Activated naive CD4-positive, alpha-beta T cell treated with anti-CD3 and anti-CD28 coated beads, Interleukin-2, amount 50 U/mL, for 24 hours (primary cell): Measurements from ENCODE around the gene LYPLA2.
"Not testable (repeated sequence)": the region's sequence is repeated elsewhere in the genome, so short reads cannot be mapped to it uniquely, and the experiment has no call there.

Source experiments
- H3K27ac Mint-ChIP-seq: one replicate; pipeline ENCODE4 v1.8.0; 2021; ENCODE audit warnings: mild to moderate bottlenecking, mixed read lengths
- H3K27me3 Mint-ChIP-seq: one replicate; pipeline ENCODE4 v1.8.0; 2021; ENCODE audit warnings: mixed read lengths
- H3K36me3 Mint-ChIP-seq: one replicate; pipeline ENCODE4 v1.8.0; 2021; ENCODE audit warnings: mixed read lengths
- H3K4me1 Mint-ChIP-seq: one replicate; pipeline ENCODE4 v1.8.0; 2021; ENCODE audit warnings: mixed read lengths
- H3K4me3 Mint-ChIP-seq: one replicate; pipeline ENCODE4 v1.8.0; 2021; ENCODE audit warnings: mild to moderate bottlenecking, mixed read lengths
- H3K9me3 Mint-ChIP-seq: one replicate; pipeline ENCODE4 v1.8.0; 2021; ENCODE audit warnings: mixed read lengths

Gene LYPLA2

GRCh38 chr1:23793861-23794731 lies 3.2 kb downstream of the LYPLA2 start:
- peaks cover 1% of the 10 kb centered on the region for H3K36me3 Mint-ChIP-seq
- H3K4me1 Mint-ChIP-seq = peaks cover 22% of the 10 kb centered on the region
- no peak overlapping the region for H3K27ac Mint-ChIP-seq
- H3K27me3 Mint-ChIP-seq = no peaks in the 10 kb centered on the region
- no peak overlapping the region for H3K4me3 Mint-ChIP-seq
- H3K9me3 Mint-ChIP-seq = no peaks in the 10 kb centered on the region

- not testable (repeated sequence) for H3K4me3 Mint-ChIP-seq, H3K27me3 Mint-ChIP-seq, H3K9me3 Mint-ChIP-seq, H3K36me3 Mint-ChIP-seq
- Mint-ChIP-seq H3K27ac (peak overlapping the region; percentile 17), H3K4me1 (peaks cover 20% of the 10 kb centered on the region)
Observed at GRCh38 chr1:23794732-23795182, 3.8 kb downstream of the LYPLA2 start.

GRCh38 chr1:23795676-23796465 lies 4.9 kb downstream of the LYPLA2 start:
- Mint-ChIP-seq H3K4me3 (no peak overlapping the region), H3K36me3 (peaks cover 1% of the 10 kb centered on the region), H3K9me3 (no peaks in the 10 kb centered on the region), H3K27me3 (no peaks in the 10 kb centered on the region), H3K4me1 (peaks cover 15% of the 10 kb centered on the region), H3K27ac (no peak overlapping the region)

- no peak overlapping the region for H3K27ac Mint-ChIP-seq
- no peak overlapping the region for H3K4me3 Mint-ChIP-seq
- peaks cover 14% of the 10 kb centered on the region for H3K4me1 Mint-ChIP-seq
- no peaks in the 10 kb centered on the region for H3K27me3 Mint-ChIP-seq
- H3K36me3 Mint-ChIP-seq = peaks cover 1% of the 10 kb centered on the region
- H3K9me3 Mint-ChIP-seq = no peaks in the 10 kb centered on the region
Observed at GRCh38 chr1:23796466-23797271, 5.7 kb downstream of the LYPLA2 start.

- H3K4me1 Mint-ChIP-seq = peaks cover 11% of the 10 kb centered on the region
- no peak overlapping the region for H3K4me3 Mint-ChIP-seq
- H3K27ac Mint-ChIP-seq = no peak overlapping the region
- H3K36me3 Mint-ChIP-seq = peaks cover 1% of the 10 kb centered on the region
- H3K9me3 Mint-ChIP-seq = no peaks in the 10 kb centered on the region
- no peaks in the 10 kb centered on the region for H3K27me3 Mint-ChIP-seq
Observed at GRCh38 chr1:23797478-23798448, 6.8 kb downstream of the LYPLA2 start.

- H3K27ac Mint-ChIP-seq = no peak overlapping the region
- H3K4me1 Mint-ChIP-seq = peaks cover 11% of the 10 kb centered on the region
- H3K9me3 Mint-ChIP-seq = no peaks in the 10 kb centered on the region
- H3K27me3 Mint-ChIP-seq = no peaks in the 10 kb centered on the region
- H3K4me3 Mint-ChIP-seq = no peak overlapping the region
- peaks cover 1% of the 10 kb centered on the region for H3K36me3 Mint-ChIP-seq
Observed at GRCh38 chr1:23798662-23799142, 7.8 kb downstream of the LYPLA2 start.

GRCh38 chr1:23799255-23799569 lies 8.3 kb downstream of the LYPLA2 start:
- H3K27me3 Mint-ChIP-seq = no peaks in the 10 kb centered on the region
- no peak overlapping the region for H3K27ac Mint-ChIP-seq
- peaks cover 11% of the 10 kb centered on the region for H3K4me1 Mint-ChIP-seq
- peak overlapping the region; percentile 93 for H3K4me3 Mint-ChIP-seq
- H3K36me3 Mint-ChIP-seq = peaks cover 1% of the 10 kb centered on the region
- no peaks in the 10 kb centered on the region for H3K9me3 Mint-ChIP-seq

- Mint-ChIP-seq H3K27ac (peak overlapping the region; percentile 87), H3K27me3 (no peaks in the 10 kb centered on the region), H3K36me3 (peaks cover 1% of the 10 kb centered on the region), H3K4me1 (peaks cover 11% of the 10 kb centered on the region), H3K9me3 (no peaks in the 10 kb centered on the region), H3K4me3 (peak overlapping the region; percentile 93)
Observed at GRCh38 chr1:23799570-23800399, 8.8 kb downstream of the LYPLA2 start.

- H3K27me3 Mint-ChIP-seq = no peaks in the 10 kb centered on the region
- peak within 1 kb of the TSS; percentile 93 for H3K4me3 Mint-ChIP-seq
- H3K4me1 Mint-ChIP-seq = peaks cover 11% of the 10 kb centered on the region
- no peaks in the 10 kb centered on the region for H3K9me3 Mint-ChIP-seq
- H3K27ac Mint-ChIP-seq = peak within 1 kb of the TSS; percentile 87
- H3K36me3 Mint-ChIP-seq = peaks cover 1% of the 10 kb centered on the region
Observed at GRCh38 chr1:23800400-23801337, 9.7 kb downstream of the LYPLA2 start, which contains the start of gene GALE. Gene GALE (minus strand): TSS chr1:23800754. CDS start chr1:23799007, 1,747 bp downstream.

- H3K9me3 Mint-ChIP-seq = no peaks in the 10 kb centered on the region
- H3K27me3 Mint-ChIP-seq = no peaks in the 10 kb centered on the region
- H3K36me3 Mint-ChIP-seq = peaks cover 1% of the 10 kb centered on the region
- peak overlapping the region; percentile 93 for H3K4me3 Mint-ChIP-seq
- H3K4me1 Mint-ChIP-seq = peaks cover 11% of the 10 kb centered on the region
- H3K27ac Mint-ChIP-seq = peak overlapping the region; percentile 46
Observed at GRCh38 chr1:23801338-23801748, 10.4 kb downstream of the LYPLA2 start.

- H3K4me1 Mint-ChIP-seq = peaks cover 11% of the 10 kb centered on the region
- peaks cover 1% of the 10 kb centered on the region for H3K36me3 Mint-ChIP-seq
- peak overlapping the region; percentile 46 for H3K27ac Mint-ChIP-seq
- no peaks in the 10 kb centered on the region for H3K27me3 Mint-ChIP-seq
- no peaks in the 10 kb centered on the region for H3K9me3 Mint-ChIP-seq
- peak overlapping the region; percentile 93 for H3K4me3 Mint-ChIP-seq
Observed at GRCh38 chr1:23801876-23802275, 10.9 kb downstream of the LYPLA2 start.

- H3K4me1 Mint-ChIP-seq = peaks cover 11% of the 10 kb centered on the region
- not testable (repeated sequence) for H3K36me3 Mint-ChIP-seq, H3K9me3 Mint-ChIP-seq, H3K27ac Mint-ChIP-seq, H3K27me3 Mint-ChIP-seq, H3K4me3 Mint-ChIP-seq
Observed at GRCh38 chr1:23802809-23803342, 11.9 kb downstream of the LYPLA2 start.

GRCh38 chr1:23803674-23804073 lies 12.7 kb downstream of the LYPLA2 start:
- Mint-ChIP-seq H3K27ac (no peak overlapping the region), H3K36me3 (no peaks in the 10 kb centered on the region), H3K4me1 (peaks cover 11% of the 10 kb centered on the region), H3K27me3 (no peaks in the 10 kb centered on the region), H3K4me3 (no peak overlapping the region), H3K9me3 (no peaks in the 10 kb centered on the region)
